OCI-LY7 (cell line): ENCODE measurements around the gene SPESP1. TPM values are rescaled to one million over a fixed set of nuclear protein-coding genes. Genes with fewer than 3 reads are reported as not detected.

Experiments
- BruUV-seq: library from RNA; stranded (reverse); fragments of 400-500 nt; replicated peaks from 2 replicates; lab custom pipeline; 2021; lab: Mats Ljungman, UMichigan
- CTCF ChIA-PET: fragments of 300-600 bp; sonication (Branson Sonifier 250); formaldehyde crosslinking; loops from one replicate; lab custom pipeline; 2022; ENCODE audit warnings: antibody characterized with exemption; ENCODE audit not compliant: unreplicated experiment; lab: Charles Lee
- POLR2A ChIA-PET: fragments of 300-600 bp; sonication (Branson Sonifier 250); formaldehyde crosslinking; loops from one replicate; lab custom pipeline; 2022; ENCODE audit warnings: antibody characterized with exemption; lab: Charles Lee
- DNase-seq: peaks from one replicate; pipeline ENCODE4 v3.0.0-alpha.2; 2015; ENCODE audit warnings: low spot score
- H2AFZ ChIP-seq: fragments of 200-600 bp; sonication (generic), shearing (Covaris generic); 2 replicates; pipeline ENCODE4 v1.6.1; 2014; ENCODE audit warnings: mild to moderate bottlenecking, antibody characterized with exemption, low read length, moderate library complexity
- H3K27ac ChIP-seq: fragments of 200-600 bp; sonication (generic); 2 replicates; pipeline ENCODE4 v1.5.1; 2014; ENCODE audit warnings: mixed run types, low read depth, mild to moderate bottlenecking, moderate library complexity, low read length, inconsistent platforms; ENCODE audit not compliant: poor library complexity, severe bottlenecking
- H3K36me3 ChIP-seq: fragments of 200-600 bp; sonication (generic); 2 replicates; pipeline ENCODE4 v1.6.1; 2014; ENCODE audit warnings: mild to moderate bottlenecking, antibody characterized with exemption, low read length, moderate library complexity, mixed read lengths; ENCODE audit not compliant: insufficient read depth
- H3K4me1 ChIP-seq: fragments of 200-600 bp; sonication (generic); 2 replicates; pipeline ENCODE4 v1.5.1; 2014; ENCODE audit warnings: mild to moderate bottlenecking, low read length; ENCODE audit not compliant: insufficient read depth, poor library complexity, severe bottlenecking
- H3K4me2 ChIP-seq: fragments of 200-600 bp; sonication (generic); 2 replicates; pipeline ENCODE4 v1.6.1; 2014; ENCODE audit warnings: mild to moderate bottlenecking, low read length
- H3K4me3 ChIP-seq: fragments of 200-600 bp; sonication (generic); 2 replicates; pipeline ENCODE4 v1.5.1; 2014; ENCODE audit warnings: mild to moderate bottlenecking, low read depth, low read length; ENCODE audit not compliant: poor library complexity, severe bottlenecking
- H3K79me2 ChIP-seq: fragments of 200-600 bp; sonication (generic); 2 replicates; pipeline ENCODE4 v1.6.1; 2016; ENCODE audit warnings: low read depth, mild to moderate bottlenecking, low read length, moderate library complexity, mixed read lengths; ENCODE audit not compliant: insufficient read depth
- H3K9me2 ChIP-seq: fragments of 200-600 bp; sonication (generic); 2 replicates; pipeline ENCODE4 v1.6.1; 2016; ENCODE audit warnings: mild to moderate bottlenecking, low read length, mixed read lengths; ENCODE audit not compliant: insufficient read depth
- H3K9me3 ChIP-seq: fragments of 200-600 bp; sonication (generic); 2 replicates; pipeline ENCODE4 v1.6.1; 2014; ENCODE audit warnings: mild to moderate bottlenecking, mixed run types, low read length, mixed read lengths
- H4K20me1 ChIP-seq: fragments of 200-600 bp; sonication (generic); 2 replicates; pipeline ENCODE4 v1.6.1; 2014; ENCODE audit warnings: mild to moderate bottlenecking, antibody characterized with exemption, low read length, moderate library complexity, mixed read lengths; ENCODE audit not compliant: insufficient read depth
- CTCF ChIP-seq: fragments of 200-600 bp; sonication (generic); conservative IDR thresholded peaks from 2 replicates; pipeline ENCODE4 v1.5.1; 2014; ENCODE audit warnings: mild to moderate bottlenecking, antibody characterized with exemption, low read length, moderate library complexity, mixed read lengths
- EZH2phosphoT487 ChIP-seq: fragments of 200-600 bp; sonication (generic); IDR thresholded peaks from 2 replicates; pipeline ENCODE4 v1.6.1; 2018; ENCODE audit warnings: low read depth, borderline replicate concordance, mild to moderate bottlenecking, mixed run types, antibody characterized with exemption, low read length, moderate library complexity, mixed read lengths
- intact Hi-C: fragments of 100-400 bp; cut with micrococcal nuclease; formaldehyde crosslinking; loops from one replicate; pipeline ENCODE4 v1.10.0; 2022; ENCODE audit not compliant: unreplicated experiment
- total RNA-seq, 2 experiments: library from RNA; depleted of rRNA in 1 of 2; stranded (reverse); fragments of >200 nt in 1 of 2; shearing (Covaris generic) in 1 of 2; gene quantifications; 2 replicates each; pipeline ENCODE4 v1.2.3, GENCODE V29; 2014 to 2022

Gene SPESP1
- total RNA-seq, 2 experiments from 2014 or later, result not detected

GRCh38 chr15:68966996-68967395 lies 36.7 kb downstream of the SPESP1 start:
- Histone ChIP-seq H3K79me2 (no peaks in the 10 kb centered on the region), H3K9me2 (0 out of 2 replicates have a peak, but pooled peaks cover 6% of the 10 kb centered on the region), H3K27ac (no peak overlapping the region), H3K36me3 (no peaks in the 10 kb centered on the region), H4K20me1 (no peaks in the 10 kb centered on the region), H3K4me3 (no peak overlapping the region), H2AFZ (no peak overlapping the region), H3K9me3 (peaks cover 10% of the 10 kb centered on the region; the same call in 1 of the 2 replicates), H3K4me2 (no peak overlapping the region), H3K4me1 (peaks cover 4% of the 10 kb centered on the region)
- intact Hi-C loops, result no loop called here
- ChIA-PET CTCF (no interaction called here), POLR2A (interaction anchor here (0.5 kb wide), 1 partner anchor 41 kb away, joined by 3 read pairs; no protein-coding TSS in a partner anchor)
- BruUV-seq, result no TSS peak
- TF ChIP-seq EZH2phosphoT487 (no peak), CTCF (no peak)
- DNase-seq, result no peak

GRCh38 chr15:68967948-68968347 lies 37.6 kb downstream of the SPESP1 start:
- no peaks in the 10 kb centered on the region for H3K9me2 ChIP-seq
- no peaks in the 10 kb centered on the region for H3K36me3 ChIP-seq
- no peaks in the 10 kb centered on the region for H3K4me1 ChIP-seq
- no peak overlapping the region for H3K4me3 ChIP-seq
- peaks cover 10% of the 10 kb centered on the region; the same call in 1 of the 2 replicates for H3K9me3 ChIP-seq
- no peak overlapping the region for H3K27ac ChIP-seq
- DNase-seq, result no peak
- CTCF ChIA-PET, result no interaction called here
- no TSS peak for BruUV-seq
- H3K79me2 ChIP-seq, result no peaks in the 10 kb centered on the region
- intact Hi-C loops, result no loop called here
- no peak overlapping the region for H2AFZ ChIP-seq
- POLR2A ChIA-PET, result no interaction called here
- H4K20me1 ChIP-seq, result no peaks in the 10 kb centered on the region
- no peak for TF ChIP-seq CTCF
- TF ChIP-seq EZH2phosphoT487, result no peak
- H3K4me2 ChIP-seq, result no peak overlapping the region

GRCh38 chr15:68969298-68969697 lies 39.0 kb downstream of the SPESP1 start:
- TF ChIP-seq EZH2phosphoT487, result no peak
- TF ChIP-seq CTCF, result no peak
- BruUV-seq, result no TSS peak
- Histone ChIP-seq H3K4me1 (no peaks in the 10 kb centered on the region), H4K20me1 (no peaks in the 10 kb centered on the region), H3K27ac (no peak overlapping the region), H3K9me2 (no peaks in the 10 kb centered on the region), H3K79me2 (no peaks in the 10 kb centered on the region), H3K36me3 (no peaks in the 10 kb centered on the region), H3K4me2 (no peak overlapping the region), H3K9me3 (peaks cover 10% of the 10 kb centered on the region; the same call in 1 of the 2 replicates), H2AFZ (no peak overlapping the region), H3K4me3 (no peak overlapping the region)
- intact Hi-C loops, result no loop called here
- ChIA-PET POLR2A (interaction anchor here (0.7 kb wide), 1 partner anchor 84 kb away, joined by 3 read pairs; no protein-coding TSS in a partner anchor), CTCF (no interaction called here)
- DNase-seq, result no peak
